Inferior parietal cortex (tissue), 1 donor: Measurements from ENCODE around the gene TBC1D24.
"Not testable (repeated sequence)": the region's sequence is repeated elsewhere in the genome, so short reads cannot be mapped to it uniquely, and the experiment has no call there.

ENCODE experiments used
- DNase-seq: peaks from one replicate; pipeline ENCODE4 v3.0.0-alpha.2; 2016; ENCODE audit errors: extremely low spot score

TBC1D24 gene

DNA sequence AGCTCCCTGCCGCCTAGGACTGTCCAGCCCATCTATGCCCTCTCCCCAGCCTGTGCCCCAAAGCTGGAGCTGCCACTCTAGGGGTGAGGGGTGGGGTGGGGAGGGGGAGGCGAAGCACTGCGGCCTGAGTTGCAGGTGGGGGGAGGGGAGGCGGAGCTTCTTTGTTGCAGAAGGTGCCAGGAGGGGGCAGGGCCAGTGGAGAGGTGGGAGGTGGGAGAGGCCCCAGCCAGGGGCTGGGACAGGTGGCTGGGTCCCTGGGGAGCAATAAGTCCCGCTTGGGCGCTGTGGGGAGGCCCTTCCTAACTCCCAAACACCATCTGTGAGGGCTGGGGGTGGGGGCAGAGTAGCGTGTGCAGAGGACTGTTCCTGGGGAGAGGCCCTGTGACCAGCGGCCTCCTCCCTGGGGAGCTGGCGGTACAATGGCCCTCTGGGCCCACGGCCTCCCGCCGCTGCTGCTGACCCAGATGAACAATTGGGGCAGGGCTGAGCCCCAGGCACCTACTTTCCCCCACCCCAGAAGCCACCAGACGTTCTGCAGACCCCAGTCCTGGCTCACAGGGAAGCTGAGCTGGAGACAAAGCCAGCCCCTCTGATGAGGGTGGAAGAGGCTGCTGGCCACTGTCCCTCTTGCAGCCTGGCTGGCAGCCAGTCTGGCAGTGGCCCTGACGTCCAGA is 6.1 kb upstream of the TBC1D24 start:
- no peak for DNase-seq

DNA sequence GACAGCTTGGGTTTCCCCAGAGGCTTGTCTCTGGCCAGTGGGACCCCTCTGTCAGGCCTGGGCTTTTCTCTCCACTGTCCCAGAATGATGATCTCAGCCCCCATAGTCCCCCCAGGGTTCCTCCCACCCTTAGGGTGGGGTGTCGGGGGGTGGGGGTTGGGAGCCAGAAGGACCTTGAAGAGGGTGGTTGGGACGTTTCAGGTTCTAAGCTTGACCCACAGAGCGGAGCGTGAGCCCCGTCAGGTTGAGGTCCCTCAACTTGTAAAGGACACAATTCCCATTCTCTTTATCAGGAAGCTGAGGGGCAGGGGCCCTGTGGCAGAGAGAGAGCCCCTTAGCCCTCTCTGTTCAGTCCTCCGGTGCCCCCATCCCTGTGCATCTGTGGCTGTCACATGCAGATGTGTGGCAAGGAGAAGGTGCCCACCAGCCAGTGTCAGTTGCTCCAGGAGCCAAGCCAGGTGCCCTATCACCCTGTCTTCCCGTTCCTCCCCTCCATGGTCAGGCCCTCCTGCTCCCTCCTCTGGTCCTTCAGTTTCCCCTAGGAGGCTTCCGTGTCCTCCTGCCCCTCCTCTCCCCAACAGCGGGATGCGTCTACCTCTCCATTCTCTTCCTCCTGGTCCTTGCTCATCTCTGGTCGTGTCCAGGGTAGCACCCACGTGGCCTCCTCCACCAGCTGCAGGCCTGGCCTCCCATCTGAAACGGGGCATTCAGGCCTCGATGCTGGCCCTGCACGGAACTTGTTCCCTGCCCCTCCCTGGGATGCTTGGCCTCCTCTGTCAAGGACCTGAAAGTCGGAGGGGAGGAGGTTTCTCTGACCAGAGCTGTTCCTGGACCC is 5.3 kb upstream of the TBC1D24 start:
- no peak for DNase-seq

DNA sequence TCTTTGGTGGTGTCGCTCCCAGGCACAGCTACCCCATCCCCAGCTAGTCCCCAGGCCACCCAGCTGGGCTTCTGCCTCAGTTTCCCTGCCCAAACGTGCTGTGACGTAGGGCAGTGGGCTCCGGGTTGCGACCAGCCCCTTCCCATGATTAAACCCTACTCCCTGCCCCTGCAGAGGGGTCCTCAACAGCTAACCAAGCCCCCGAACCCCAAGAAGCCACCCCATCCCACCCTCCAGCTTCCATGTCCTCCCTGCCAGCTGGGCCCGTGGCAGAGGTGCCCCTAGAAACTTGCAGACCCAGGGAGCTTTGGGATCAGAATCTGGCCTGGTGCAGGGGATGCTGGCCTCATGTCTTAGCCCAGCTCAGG is 4.7 kb upstream of the TBC1D24 start:
- no peak for DNase-seq

DNA sequence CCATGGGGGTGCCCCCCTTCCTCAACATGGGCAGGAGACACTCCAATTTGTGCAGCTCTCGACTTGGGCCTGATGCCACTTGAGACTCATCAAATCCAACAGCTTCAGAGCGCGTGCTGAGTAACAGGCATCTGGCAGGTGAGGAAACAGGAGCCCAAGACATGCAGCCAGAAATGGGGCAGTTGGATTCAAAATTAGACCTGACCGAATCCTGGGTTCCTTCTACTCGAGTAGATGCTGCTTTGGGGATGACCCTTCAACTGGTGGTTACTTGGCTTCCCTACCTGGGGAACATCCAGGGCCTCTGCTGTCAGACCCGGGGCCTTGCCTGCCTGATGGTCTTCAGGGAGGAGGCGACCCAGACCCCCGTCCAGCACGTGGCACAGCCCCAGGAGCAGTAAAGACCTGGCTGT is 4.3 kb upstream of the TBC1D24 start:
- no peak for DNase-seq

DNA sequence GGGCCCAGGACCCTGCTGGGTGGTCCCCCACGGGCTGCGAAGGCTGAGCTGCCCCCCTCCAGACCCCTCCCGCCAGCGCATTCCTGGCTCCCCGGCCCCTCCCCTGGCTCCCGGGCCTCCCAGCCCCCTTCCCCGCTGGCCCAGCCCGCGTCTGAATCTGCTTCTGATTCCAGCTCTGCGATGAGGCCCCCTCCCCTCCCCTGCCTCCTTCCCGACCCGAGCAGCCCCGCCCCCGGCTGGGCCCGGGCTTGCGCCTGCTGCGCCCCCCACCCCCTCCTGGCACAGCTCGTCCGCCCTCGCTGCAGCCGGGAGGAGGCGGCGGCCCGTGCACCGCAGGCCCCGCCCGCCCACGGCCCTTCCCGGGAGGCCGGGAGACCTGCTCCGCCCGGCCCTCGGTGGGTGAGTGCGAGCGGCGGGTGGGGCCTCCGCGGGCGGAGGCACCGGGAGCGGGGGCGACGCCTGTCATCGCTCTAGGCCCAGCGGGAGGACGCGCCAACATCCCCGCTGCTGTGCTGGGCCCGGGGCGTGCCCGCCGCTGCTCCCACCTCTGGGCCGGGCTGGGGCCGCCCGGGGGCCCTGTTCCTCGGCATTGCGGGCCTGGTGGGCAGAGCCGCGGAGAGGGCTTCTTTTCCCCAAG is 3.8 kb upstream of the TBC1D24 start, which contains the start of gene NTN3:
Gene NTN3, plus strand, starts transcription at position 282 of the 637 bp plus-strand sequence. CDS start 405 bp downstream, outside the sequence.
- no peak for DNase-seq

DNA sequence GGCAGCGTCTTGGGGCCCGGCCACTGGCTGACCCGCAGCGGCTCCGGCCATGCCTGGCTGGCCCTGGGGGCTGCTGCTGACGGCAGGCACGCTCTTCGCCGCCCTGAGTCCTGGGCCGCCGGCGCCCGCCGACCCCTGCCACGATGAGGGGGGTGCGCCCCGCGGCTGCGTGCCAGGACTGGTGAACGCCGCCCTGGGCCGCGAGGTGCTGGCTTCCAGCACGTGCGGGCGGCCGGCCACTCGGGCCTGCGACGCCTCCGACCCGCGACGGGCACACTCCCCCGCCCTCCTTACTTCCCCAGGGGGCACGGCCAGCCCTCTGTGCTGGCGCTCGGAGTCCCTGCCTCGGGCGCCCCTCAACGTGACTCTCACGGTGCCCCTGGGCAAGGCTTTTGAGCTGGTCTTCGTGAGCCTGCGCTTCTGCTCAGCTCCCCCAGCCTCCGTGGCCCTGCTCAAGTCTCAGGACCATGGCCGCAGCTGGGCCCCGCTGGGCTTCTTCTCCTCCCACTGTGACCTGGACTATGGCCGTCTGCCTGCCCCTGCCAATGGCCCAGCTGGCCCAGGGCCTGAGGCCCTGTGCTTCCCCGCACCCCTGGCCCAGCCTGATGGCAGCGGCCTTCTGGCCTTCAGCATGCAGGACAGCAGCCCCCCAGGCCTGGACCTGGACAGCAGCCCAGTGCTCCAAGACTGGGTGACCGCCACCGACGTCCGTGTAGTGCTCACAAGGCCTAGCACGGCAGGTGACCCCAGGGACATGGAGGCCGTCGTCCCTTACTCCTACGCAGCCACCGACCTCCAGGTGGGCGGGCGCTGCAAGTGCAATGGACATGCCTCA is 3.1 kb upstream of the TBC1D24 start:
- no peak for DNase-seq

DNA sequence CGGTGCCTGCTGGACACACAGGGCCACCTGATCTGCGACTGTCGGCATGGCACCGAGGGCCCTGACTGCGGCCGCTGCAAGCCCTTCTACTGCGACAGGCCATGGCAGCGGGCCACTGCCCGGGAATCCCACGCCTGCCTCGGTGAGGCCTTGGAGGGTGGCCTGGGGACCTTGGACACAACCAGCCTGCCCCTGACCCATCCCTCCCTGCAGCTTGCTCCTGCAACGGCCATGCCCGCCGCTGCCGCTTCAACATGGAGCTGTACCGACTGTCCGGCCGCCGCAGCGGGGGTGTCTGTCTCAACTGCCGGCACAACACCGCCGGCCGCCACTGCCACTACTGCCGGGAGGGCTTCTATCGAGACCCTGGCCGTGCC is 2.5 kb upstream of the TBC1D24 start:
- DNase-seq = no peak

DNA sequence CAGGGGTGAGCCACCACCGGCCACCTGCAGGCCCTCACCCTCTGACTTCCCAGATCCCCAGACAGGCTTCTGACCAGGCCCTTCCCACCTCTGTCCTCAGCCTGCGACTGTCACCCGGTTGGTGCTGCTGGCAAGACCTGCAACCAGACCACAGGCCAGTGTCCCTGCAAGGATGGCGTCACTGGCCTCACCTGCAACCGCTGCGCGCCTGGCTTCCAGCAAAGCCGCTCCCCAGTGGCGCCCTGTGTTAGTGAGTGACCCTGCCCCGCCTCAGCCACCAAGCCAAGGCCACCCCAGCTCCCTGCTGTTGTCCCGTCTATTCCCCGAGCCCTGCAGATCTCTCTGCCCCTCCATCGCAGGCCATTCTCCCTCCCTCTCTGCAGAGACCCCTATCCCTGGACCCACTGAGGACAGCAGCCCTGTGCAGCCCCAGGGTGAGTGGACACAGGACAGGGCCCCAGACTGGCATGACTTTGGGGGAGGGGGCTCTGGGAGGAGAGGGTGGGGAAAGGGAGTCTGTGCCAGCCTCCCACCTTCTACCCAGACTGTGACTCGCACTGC is 2.0 kb upstream of the TBC1D24 start:
- DNase-seq = no peak

DNA sequence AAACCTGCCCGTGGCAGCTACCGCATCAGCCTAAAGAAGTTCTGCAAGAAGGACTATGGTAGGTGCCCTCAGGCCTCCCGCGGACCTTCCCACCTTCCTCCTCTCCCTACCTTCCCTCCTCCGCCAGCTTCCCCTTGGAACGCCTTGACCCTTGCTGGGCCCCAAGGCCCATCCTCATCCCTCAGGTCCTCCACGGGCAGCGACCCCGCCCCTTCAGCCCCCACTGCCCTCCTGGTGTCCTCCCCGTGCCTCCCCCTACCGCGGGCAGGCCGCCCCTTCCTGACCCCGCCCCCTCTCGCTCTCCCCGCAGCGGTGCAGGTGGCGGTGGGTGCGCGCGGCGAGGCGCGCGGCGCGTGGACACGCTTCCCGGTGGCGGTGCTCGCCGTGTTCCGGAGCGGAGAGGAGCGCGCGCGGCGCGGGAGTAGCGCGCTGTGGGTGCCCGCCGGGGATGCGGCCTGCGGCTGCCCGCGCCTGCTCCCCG is 1.4 kb upstream of the TBC1D24 start:
- DNase-seq = no peak

DNA sequence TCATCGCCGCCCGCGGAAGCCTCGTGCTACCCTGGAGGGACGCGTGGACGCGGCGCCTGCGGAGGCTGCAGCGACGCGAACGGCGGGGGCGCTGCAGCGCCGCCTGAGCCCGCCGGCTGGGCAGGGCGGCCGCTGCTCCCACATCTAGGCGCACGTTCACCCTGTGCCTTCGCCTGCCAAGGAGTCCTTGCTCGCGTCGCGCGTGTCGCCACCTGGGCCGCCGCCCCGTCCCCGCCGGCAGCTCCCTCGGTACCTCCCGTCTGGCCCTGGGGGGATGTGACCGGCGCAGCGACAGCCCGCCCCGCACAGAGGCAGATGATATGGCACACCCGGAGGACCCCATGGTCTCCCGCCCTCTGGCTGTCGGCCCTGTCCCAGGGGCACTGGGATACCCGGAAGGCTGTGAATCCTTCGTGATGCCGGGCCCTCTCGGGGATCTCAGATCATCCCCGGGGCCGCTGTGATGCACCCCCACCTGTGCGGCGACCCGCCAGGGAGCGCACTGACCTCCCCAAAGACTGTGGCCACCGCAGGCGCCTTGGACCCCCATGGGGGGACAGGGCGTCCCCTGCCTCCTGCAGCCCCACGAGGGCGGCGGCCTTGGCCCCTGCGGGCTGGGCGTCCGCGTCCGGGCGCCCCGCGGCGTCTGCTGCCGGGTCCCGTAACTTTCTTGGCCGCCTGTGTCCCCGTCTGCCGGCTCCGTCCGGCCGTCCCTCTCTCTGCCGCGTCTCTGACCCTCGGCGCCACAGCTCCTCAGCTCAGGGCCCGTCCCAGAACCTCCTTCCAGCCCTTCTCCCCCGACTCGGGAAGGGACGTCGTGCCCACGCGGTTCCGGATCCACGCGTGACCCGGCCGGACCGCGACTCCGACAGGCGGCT is 689 bp upstream of the TBC1D24 start:
- no peak for DNase-seq

DNA sequence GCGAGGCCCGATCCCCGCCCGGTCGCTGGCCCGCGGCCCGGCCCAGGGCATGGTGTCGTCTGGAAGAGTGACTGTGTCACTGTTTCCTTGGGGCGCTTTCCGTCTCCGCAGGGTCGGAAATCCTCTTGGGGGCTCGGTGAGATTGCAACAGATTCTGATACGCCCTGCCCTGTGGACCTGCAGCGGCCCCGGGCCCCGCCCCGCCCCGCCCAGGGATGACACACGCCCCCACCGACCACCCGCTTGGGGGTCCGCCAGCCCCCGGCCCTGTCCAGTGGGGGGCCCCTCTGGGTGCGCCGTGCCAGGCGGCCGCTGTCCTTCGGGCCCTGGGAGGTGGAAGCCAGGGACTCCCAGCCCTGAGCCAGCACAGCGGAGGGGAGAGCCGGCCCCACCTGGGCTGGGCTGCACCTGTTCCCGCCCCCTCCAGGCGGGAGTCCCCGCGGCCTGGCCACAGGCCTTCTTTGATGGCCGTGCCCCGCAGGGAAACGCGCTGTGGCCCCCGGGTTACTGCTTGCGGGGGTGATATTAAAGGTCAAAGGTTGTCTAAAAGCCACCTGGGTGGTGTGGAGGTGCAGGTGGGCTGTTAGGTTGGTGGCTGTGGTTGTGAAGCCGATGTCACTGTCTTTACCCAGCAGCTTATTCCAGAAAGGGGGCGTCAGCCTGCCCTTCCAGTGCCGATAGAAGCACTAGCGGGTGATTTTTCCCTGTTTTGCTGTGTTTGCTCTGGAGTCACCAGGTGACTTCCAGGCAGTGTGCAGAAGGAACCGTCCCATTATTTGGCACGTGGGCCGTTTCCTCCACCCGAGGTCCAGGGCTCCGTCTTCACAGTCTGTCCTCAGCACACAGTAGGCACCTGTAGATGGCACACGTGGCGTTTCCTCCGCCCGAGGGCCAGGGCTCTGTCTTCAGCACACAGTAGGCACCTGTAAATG is 752 bp downstream of the TBC1D24 start:
- no peak for DNase-seq

DNA sequence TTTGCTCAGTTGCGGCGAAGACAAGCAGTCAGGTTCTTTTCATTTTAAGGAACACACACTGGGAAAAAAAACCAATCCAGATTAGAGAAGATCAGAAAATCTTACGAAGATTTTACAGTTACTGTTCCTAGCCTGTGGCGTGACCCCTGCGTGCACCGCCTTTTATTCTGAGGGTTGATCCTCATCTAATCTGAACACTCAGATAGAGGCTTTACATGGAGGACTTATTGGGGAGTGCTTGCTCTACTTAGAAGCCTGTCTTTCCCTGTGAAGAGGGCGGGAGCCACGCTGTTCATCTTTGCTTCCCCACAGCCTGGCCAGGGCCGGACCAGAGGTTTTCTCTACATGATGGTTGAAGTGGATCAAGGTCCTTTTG is 1.4 kb downstream of the TBC1D24 start:
- DNase-seq = no peak

DNA sequence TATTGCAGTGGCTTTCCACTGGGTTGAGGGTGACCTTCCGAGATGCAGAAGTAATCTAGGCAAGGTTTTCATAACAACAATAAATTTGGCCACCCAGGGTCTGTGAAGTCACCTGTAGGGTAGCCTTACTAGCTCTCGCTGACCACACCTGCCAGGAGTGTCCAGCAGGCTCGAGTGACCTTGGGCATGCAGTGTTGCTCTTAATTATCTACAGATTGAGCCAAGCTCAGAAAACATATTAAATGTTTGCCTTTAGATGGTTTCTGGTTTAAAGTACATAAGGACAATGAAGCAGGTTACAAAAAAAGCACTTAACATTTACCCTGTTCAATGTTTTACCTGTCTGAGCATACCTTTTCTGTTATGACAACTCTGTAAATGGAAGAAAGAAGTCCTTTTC is 1.8 kb downstream of the TBC1D24 start:
- no peak for DNase-seq

DNA sequence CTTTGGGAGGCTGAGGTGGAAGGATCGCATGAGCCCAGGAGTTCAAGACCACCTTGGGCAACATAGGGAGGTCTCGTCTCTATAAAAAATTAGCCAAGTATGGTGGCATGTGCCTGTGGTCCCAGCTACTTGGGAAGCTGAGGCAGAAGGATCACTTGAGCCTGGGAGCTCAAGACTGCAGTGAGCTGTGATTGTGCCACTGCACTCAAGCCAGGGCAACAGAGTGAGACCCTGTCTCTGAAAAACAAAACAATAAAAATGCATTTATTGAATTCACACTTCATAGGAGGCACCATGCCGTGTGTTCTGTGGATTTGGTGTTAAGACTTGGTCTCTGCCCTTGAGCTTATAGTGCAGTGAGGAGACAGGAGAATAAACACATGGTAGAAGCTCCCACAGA is 2.4 kb downstream of the TBC1D24 start:
- no peak for DNase-seq

DNA sequence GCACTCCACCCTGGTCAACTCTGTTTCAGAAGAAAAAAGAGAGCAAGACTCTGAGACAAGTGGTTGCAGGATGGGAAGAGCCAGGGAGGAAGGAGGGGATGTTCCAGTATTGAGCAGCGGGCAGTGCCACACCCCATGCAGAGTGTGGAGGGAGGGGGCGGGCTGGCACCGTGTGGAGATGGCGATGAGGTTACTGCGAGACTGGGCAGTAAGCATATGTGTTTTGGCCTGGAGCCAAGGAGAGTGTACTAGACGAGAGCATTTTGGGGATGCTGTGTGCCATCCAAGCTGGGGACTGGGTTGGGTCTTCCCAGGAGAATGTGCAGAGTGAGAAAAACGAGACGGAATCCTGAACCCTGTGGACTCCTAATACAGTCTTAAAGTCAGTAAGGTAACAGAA is 3.4 kb downstream of the TBC1D24 start:
- DNase-seq = no peak

DNA sequence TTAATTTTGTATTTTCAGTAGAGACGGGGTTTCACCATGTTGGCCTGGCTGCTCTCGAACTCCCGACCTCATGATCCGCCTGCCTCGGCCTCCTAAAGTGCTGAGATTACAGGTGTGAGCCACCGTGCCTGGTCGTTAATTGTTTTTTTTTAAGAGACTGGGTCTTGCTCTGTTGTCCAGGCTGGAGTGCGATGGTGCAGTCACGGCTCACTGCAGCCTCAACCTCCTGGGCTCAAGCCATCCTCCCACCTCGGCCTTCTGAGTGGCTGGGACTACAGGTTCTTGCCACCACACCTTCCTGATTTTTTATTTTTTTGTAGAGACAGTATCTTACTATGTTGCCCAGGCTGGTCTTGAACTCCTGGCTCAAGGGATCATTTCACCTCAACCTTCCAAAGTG is 5.1 kb downstream of the TBC1D24 start:
- not testable (repeated sequence) for DNase-seq

DNA sequence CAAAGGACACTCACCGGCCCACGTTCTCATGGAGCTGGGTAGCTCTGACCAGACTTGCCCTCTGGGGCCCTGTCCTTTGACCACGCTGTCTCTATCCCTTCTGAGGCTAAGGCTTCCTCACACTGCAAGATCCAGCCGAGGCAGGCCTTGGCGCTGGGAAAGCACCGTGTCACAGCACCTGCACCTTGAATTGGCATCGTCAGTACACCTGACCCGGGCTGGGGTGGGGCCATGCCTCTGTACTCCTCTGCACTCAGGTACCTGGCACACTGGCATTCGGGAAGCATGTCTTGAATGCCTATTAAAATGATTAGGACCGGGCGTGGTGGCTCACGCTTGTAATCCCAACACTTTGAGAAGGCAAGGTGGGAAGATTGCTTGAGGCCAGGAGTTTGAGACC is 6.0 kb downstream of the TBC1D24 start:
- no peak for DNase-seq

DNA sequence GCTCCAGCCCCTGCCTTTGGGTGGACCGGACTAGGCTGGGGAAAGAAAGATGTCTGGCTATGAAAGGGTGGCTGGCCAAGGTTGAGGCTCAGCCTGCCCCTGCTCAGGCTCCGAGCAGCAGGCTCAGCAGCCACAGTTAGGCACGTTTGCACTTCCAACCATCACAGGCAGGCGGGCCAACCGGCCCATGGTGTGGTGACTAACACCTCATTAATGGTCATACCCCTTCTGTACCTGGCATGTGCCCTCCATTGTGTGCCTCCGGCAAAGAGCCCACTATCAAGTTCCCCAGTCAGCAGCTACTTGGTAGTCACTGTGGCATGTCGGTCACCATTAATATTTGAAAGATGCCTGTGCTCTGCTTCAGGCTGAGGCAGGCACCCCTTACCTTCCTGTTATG is 6.7 kb downstream of the TBC1D24 start:
- no peak for DNase-seq

DNA sequence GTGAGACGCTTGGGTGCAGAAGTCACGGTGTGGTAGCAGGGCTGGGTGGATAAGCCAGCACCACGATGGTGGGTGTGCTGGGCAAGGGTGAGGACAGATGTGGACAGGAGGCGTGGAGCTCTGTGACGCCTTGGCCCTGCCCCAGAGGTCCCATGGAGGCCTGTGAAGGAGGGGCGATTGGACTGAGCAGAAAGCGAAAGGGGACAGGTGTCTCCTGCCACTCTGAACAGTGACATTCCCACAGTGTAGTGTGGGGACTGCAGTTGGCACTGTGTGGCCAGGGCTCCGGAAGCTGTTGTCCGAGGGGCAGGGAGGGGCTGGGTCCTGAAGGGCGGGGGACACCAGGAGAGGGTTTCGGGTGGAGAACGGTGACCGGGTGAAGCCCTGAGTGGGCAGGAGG is 7.3 kb downstream of the TBC1D24 start:
- no peak for DNase-seq
